AG09319 (cell line): ENCODE results near the gene CEBPE.

ENCODE experiments used
- DNase-seq: peaks from one replicate; pipeline ENCODE4 v3.0.0-alpha.2; 2010; ENCODE audit warnings: low read depth; ENCODE audit errors: extremely low read depth
- TF ChIP-seq, protein P1 (sequence below): IDR thresholded peaks from 2 replicates; pipeline ENCODE4 v1.5.1; 2011; ENCODE audit warnings: low read depth, mild to moderate bottlenecking, inconsistent platforms, low read length, moderate library complexity

Gene CEBPE

DNA sequence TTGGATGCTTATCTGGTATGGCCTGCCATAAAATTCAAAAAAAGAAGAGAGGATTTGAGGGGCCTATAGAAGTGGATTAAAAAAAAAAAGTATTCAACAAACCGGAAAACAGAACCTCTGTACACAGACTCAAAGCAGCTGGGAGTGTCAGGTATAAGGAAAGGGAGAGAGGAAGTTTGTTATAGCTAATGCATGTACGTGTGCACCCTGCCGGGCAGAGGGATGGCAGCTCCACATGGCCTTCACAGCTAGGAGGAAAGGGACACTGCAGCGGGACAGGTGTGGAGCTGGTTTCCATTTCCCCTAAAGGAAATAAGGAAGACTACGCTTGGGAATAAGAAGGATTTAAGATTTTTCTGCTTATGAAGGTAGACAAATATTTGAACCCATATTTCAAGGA is 43.0 kb upstream of the CEBPE start:
- no peak for DNase-seq
- TF ChIP-seq, protein P1, sequence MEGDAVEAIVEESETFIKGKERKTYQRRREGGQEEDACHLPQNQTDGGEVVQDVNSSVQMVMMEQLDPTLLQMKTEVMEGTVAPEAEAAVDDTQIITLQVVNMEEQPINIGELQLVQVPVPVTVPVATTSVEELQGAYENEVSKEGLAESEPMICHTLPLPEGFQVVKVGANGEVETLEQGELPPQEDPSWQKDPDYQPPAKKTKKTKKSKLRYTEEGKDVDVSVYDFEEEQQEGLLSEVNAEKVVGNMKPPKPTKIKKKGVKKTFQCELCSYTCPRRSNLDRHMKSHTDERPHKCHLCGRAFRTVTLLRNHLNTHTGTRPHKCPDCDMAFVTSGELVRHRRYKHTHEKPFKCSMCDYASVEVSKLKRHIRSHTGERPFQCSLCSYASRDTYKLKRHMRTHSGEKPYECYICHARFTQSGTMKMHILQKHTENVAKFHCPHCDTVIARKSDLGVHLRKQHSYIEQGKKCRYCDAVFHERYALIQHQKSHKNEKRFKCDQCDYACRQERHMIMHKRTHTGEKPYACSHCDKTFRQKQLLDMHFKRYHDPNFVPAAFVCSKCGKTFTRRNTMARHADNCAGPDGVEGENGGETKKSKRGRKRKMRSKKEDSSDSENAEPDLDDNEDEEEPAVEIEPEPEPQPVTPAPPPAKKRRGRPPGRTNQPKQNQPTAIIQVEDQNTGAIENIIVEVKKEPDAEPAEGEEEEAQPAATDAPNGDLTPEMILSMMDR = no peak

DNA sequence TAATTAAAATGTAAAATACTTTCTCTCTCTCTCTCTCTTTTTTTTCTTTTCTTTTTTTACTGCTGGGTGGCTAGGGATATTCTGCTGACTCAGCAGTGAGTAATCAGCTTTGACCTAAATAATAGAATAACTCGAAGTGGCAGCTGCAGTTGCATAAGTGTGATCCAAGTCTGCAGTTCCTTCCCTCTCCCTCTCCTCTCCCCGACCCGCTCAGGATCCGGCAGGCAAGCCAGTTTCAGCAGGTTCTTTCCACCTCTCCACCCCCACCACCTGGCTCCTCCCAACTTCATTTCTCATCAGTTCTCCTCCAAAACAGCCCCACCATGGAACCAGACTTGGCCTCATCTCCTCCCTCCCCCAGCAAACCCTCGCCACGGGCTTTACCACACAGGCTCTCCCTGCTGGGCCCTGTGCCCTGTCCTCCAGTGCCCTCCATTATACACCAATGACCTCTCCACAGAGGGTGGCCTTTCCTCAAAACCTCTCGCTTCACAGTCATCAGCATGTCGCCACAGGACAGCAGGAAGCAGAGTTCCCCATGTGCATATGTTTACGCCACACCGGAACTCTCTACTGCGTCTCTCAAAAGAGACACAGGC is 42.0 kb upstream of the CEBPE start:
- peak; percentile 70 for DNase-seq
- TF ChIP-seq, protein P1 = no peak

DNA sequence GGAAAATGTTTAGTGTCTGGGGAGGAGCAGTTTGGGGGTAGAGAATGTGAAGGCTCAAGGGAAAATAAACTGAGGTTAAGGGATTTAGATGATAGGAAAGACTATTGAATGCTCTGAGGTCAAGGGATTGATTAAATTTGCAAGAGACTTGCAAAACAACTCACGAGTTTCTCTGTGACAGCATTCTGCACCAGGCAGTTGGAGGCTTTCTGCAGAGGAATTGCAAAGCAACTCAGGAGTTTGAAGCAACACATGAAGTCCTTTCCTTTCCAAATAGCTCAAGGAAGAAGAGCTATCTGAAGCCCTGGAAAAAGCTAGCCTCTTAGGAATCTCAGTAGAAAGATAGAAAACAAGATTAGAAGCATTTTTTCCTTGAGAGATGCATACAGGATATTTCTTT is 40.5 kb upstream of the CEBPE start:
- TF ChIP-seq, protein P1 = no peak
- no peak for DNase-seq

DNA sequence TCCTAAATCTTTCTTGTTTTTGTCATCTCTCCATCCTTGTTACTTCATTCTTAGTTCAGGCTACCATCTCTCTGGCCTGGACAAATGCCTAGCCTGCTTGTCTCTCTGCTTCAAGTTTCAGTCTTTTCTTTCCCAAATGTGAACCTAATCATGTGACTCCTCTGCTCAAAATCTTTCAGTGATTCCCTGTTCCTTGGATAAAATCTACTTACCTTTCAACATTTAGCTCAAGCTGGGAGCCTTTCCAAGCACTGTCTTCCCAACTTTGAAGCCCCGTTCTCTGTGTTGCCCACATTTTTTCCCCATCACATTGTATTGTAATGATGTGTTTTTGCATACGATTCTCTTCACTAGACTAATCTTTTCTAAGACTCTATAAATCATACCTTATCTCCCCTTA is 39.7 kb upstream of the CEBPE start:
- DNase-seq = no peak
- TF ChIP-seq, protein P1 = no peak

DNA sequence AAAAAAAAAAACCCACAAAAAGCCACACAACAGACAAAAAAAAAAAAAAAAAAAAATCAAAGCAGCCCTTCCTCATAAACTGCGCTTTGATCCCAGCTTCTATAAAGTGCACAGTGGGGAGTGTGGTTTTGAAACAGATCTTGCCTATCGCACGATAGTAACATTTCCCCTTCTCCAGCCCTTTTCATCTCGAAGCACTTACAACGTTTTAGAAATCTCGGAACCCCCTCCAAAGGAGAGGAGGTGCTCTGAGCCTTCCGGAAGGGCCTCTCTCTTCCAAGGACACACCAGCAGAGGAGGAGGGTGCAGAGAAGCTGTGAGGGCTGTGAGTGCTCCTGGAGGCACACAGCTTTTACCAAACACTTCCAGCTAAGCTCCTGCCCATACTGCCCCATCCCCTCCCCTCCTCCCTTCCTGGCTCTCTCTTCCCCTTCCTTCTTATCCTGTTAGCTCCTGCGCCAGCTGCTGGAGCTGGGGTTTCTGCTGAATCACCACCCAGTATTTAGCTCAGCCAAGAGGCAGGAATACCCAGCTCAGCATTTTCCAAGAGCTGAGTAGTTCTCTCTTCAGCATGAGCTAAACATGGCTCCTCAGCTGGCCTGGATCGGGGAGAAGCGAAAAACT is 36.0 kb upstream of the CEBPE start:
- TF ChIP-seq, protein P1 = no peak; the same call in 1 of the 2 replicates
- peak; percentile 90 for DNase-seq

DNA sequence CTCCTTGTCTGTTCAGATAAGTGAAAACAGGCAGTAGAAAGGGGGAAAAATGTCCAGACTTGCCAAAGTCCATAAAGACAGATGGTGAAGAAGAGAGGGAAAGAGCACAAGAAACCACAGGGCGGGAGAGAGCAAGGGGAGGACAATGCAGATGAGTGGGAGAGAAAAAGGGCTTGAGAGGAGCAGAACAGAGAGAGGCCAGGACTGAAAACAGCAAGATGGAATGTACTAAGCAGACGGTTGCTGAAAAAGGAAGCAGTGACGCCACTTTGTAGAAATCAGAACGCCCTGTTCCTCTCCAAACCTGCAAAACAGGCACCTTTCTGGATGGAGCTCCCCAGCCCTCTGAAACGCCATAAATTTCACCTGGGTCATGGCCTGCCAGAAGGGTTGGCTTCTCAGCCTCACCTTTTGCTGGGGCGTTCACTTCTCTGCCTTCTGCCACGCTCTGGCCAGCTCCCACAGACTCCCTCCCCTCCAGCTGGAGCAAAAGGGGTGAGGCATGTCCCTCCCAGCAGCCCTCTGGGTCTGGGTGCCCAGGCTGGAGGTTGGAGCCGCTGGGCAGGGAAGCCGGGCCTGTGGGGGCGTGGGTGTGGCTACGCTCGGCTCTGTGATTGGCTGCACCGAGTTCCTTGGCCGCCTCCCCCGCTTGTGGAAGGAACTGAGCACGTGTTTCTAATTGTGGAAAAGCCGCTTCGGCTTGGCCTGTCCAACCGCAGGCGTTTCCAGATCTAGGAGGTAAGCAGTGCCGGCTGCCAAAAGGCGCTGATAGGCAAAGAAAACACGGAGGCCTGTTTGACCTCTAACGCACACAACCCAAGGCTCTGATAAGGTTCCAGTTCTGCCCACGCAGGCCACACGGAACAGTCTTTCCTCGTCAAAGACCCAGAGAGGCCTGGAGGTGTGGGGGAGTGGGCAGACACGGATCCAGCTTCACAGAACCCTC is 35.1 kb upstream of the CEBPE start:
- peak; percentile 88 for DNase-seq
- TF ChIP-seq, protein P1 = no peak

DNA sequence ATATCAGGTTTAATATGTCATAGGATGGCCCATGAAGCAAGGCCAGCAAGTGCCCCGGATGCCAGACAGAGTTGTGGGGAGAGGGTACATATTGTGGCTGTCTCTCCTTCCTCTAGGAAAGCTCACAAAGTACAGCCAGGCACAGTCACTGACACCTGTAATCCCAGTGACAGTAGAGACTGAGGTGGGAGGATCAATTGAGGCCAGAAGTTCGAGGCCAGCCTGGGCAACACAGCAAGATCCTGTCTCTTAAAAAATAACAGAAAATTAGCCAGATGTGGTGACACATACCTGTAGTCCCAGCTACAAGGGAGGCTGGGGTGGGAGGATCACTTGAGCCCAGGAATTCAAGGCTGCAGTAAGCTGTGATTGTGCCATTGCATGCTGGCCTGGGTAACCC is 32.3 kb upstream of the CEBPE start:
- DNase-seq = no peak
- TF ChIP-seq, protein P1 = no peak
